Measurements from ENCODE around the gene CTNNA2. TPM values are rescaled to one million over a fixed set of nuclear protein-coding genes. Genes with fewer than 3 reads are reported as not detected.

Gene CTNNA2
- total RNA-seq, 1 experiment from 2014 or later = not detected

DNA sequence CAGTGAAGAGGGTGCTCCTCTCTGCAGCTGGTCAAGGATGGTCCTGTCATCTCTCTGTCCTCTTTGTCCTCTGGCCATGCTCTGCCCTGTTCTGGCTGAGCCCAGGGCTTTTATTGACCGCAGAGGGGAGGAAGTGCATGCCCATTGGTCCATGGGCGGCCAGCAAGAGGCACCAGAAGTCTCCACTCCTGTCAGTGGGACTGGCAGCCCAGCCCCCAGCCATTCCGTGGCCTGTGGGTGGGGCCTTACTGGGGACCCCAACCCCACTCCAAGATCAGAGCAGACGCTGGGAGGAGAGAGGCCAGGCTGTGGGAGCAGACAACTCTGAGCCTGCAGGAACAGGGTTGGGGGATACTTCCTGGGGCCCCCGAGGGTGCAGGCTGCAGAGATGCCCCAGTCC is 156.9 kb downstream of the CTNNA2 start:
- DNase-seq (ENCODE audit: low read depth) = no peak
- in situ Hi-C loops (cut with HindIII; ENCODE audit: low pct_unique_long_range_greater_than_20kb, low sequenced_read_pairs) = no loop called here

- in situ Hi-C loops (cut with HindIII; ENCODE audit: low pct_unique_long_range_greater_than_20kb, low sequenced_read_pairs) = no loop called here
Observed at GRCh38 chr2:79670198-79670597, 157.3 kb downstream of the CTNNA2 start.

DNA sequence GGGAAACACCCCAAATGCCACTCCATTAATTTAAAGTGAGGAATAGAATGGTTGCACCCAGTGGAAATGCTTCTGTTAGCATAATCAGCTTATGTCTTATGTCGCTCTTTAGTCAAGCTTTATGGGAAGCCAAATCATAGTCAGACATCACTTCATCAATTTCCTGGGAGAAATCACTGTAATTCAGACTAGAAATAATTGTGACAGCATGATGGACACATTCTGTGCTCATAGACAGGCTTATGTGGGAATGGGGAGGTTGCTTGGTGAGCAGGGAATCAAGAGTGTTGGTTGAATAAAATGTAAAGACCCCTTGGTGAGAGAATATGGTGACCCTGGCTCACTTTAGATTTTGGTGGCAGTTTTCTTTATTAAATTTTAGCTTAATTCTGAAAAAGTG is 174.0 kb downstream of the CTNNA2 start:
- no peak for DNase-seq (ENCODE audit: low read depth)
- in situ Hi-C loops (cut with HindIII; ENCODE audit: low pct_unique_long_range_greater_than_20kb, low sequenced_read_pairs) = no loop called here

More at GRCh38 chr2:79670198-79670597, 157.3 kb downstream of the CTNNA2 start:
- DNase-seq (ENCODE audit: low read depth) = no peak

- in situ Hi-C loops (cut with HindIII; ENCODE audit: low pct_unique_long_range_greater_than_20kb, low sequenced_read_pairs) = no loop called here
- DNase-seq (ENCODE audit: low read depth) = no peak
Observed at GRCh38 chr2:79695248-79695647, 182.4 kb downstream of the CTNNA2 start.

GRCh38 chr2:79697200-79697599 is 184.3 kb downstream of the CTNNA2 start:
- DNase-seq (ENCODE audit: low read depth) = no peak
- in situ Hi-C loops (cut with HindIII; ENCODE audit: low pct_unique_long_range_greater_than_20kb, low sequenced_read_pairs) = no loop called here

GRCh38 chr2:79700651-79701050 is 187.8 kb downstream of the CTNNA2 start:
- in situ Hi-C loops (cut with HindIII; ENCODE audit: low pct_unique_long_range_greater_than_20kb, low sequenced_read_pairs) = no loop called here
- DNase-seq (ENCODE audit: low read depth) = no peak

DNA sequence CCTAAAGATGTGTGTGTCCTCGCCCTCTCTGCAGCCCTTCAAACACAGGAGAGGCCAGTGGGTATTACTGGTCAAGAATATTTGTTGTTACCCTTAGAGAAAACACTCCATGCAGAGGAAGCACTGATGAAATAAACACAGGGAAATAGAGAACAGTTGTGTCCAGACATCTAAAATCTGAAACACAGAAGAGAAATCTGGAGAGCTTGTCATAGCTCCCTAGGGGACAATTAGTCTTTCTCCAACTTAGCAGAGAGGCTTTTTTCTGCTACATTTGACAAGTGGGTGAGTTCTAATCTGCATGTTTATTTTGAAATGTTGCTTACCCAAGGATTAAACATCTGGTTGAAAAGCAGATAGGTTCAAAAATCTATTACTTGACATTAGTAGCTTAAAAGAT is 190.1 kb downstream of the CTNNA2 start:
- DNase-seq (ENCODE audit: low read depth) = no peak
- in situ Hi-C loops (cut with HindIII; ENCODE audit: low pct_unique_long_range_greater_than_20kb, low sequenced_read_pairs) = no loop called here

GRCh38 chr2:79711098-79711497 is 198.2 kb downstream of the CTNNA2 start:
- DNase-seq (ENCODE audit: low read depth) = no peak
- in situ Hi-C loops (cut with HindIII; ENCODE audit: low pct_unique_long_range_greater_than_20kb, low sequenced_read_pairs) = no loop called here

DNA sequence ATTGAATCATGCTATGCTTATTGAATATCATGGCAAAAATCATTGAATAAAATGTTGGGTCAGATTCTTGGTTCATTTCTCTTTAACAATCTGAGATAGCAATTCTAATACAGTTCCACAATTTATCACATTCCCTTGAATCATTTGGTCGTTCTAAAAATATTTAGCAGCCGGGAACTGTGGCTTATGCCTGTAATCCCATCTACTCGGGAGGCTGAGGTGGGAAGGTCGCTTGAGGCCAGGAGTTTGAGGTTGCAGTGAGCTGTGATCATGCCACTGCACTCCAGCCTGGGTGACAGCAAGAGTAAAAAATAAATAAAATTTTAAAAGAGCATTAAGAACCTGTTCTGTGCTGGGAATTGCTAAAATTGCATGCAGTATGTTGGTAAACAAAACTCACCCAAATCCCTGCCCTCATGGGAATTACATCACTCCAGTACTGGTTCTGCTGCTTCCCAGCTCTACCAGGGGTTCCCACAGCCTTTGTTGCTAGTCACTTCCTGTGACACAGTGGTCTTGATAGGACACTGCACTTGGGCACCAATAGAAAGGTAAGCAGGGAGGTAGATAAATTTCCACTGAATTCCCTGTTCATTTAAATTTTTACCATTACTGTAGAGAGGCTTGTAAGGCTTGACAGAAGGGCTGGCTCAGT is 200.4 kb downstream of the CTNNA2 start:
- in situ Hi-C loops (cut with HindIII; ENCODE audit: low pct_unique_long_range_greater_than_20kb, low sequenced_read_pairs) = no loop called here
- DNase-seq (ENCODE audit: low read depth) = no peak

DNA sequence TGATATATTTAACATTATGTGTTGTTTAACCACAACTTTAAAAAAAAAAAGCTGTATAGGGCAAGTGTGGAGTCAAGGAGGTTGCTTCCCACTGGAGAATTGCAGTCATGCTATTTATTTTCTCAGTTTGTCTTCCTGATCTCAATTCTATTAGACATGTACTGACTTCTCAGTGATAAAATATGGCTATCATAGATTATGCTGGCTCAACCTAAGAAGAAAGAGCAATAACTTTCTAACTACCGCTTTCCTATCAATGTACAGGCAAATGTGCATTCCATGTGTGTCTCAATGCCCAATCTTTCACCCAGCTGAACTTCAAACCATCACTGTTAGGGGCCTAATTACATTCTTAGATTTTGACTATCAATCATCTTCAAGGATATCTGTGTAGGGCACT is 201.4 kb downstream of the CTNNA2 start:
- in situ Hi-C loops (cut with HindIII; ENCODE audit: low pct_unique_long_range_greater_than_20kb, low sequenced_read_pairs) = no loop called here
- DNase-seq (ENCODE audit: low read depth) = no peak

GRCh38 chr2:79715338-79715737 is 202.5 kb downstream of the CTNNA2 start:
- DNase-seq (ENCODE audit: low read depth) = no peak
- in situ Hi-C loops (cut with HindIII; ENCODE audit: low pct_unique_long_range_greater_than_20kb, low sequenced_read_pairs) = no loop called here

- in situ Hi-C loops (cut with HindIII; ENCODE audit: low pct_unique_long_range_greater_than_20kb, low sequenced_read_pairs) = no loop called here
- DNase-seq (ENCODE audit: low read depth) = no peak
Observed at GRCh38 chr2:79716266-79716665, 203.4 kb downstream of the CTNNA2 start.

DNA sequence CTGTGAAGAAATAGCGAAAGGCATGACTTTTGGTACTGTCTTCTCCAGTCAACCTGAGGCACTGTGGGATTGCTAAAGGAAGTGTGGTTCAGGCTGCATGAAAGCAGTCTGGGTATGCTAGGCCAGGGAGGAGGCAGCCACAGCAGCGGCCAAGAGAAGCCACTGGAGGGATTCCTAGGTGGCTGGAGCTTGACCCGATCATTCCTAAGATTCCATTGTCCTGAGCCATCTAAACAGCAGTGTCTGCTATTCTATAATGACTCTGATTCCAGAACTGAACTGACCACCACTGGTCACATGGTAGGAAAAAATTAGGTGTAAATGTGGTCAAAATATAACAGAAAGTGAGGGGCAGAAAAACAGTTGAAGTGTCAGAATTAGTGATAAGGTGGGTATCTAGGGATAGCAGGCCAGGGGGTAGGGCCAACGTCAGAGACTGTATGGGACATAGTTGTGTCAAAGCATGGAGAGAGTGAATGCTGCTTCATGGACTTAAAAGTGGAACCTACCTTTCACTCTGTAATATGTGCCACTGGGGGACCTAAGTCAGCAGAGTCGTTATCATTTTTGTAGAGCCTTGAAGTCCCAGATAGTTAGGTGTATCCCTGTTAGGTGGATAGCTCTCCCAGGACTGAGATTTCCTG is 204.6 kb downstream of the CTNNA2 start:
- in situ Hi-C loops (cut with HindIII; ENCODE audit: low pct_unique_long_range_greater_than_20kb, low sequenced_read_pairs) = no loop called here
- DNase-seq (ENCODE audit: low read depth) = peak; percentile 91

GRCh38 chr2:79721061-79721460 is 208.2 kb downstream of the CTNNA2 start:
- DNase-seq (ENCODE audit: low read depth) = no peak
- in situ Hi-C loops (cut with HindIII; ENCODE audit: low pct_unique_long_range_greater_than_20kb, low sequenced_read_pairs) = no loop called here

DNA sequence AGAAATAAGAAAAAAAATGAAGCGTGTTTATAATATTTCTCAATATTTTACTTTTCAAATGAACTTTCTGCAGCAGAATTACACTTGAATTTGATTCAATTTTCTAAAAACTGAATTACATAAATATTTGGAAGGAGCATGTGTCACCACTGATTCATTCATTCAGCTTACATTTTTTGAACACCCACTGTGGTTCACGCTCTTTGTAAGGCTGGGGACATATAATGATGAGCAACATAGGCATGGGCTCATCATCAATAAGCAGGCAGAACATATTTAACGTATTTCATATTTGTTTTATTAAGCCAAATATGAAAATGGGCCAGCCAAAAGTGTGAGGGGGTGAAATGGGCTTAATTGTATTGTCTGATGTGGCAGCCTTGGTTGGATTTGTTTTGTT is 209.1 kb downstream of the CTNNA2 start:
- in situ Hi-C loops (cut with HindIII; ENCODE audit: low pct_unique_long_range_greater_than_20kb, low sequenced_read_pairs) = no loop called here
- no peak for DNase-seq (ENCODE audit: low read depth)

GRCh38 chr2:79723830-79724229 is 211.0 kb downstream of the CTNNA2 start:
- in situ Hi-C loops (cut with HindIII; ENCODE audit: low pct_unique_long_range_greater_than_20kb, low sequenced_read_pairs) = no loop called here
- peak; percentile 63 for DNase-seq (ENCODE audit: low read depth)

- no peak for DNase-seq (ENCODE audit: low read depth)
- in situ Hi-C loops (cut with HindIII; ENCODE audit: low pct_unique_long_range_greater_than_20kb, low sequenced_read_pairs) = no loop called here
Observed at GRCh38 chr2:79729532-79729931, 216.7 kb downstream of the CTNNA2 start.

DNA sequence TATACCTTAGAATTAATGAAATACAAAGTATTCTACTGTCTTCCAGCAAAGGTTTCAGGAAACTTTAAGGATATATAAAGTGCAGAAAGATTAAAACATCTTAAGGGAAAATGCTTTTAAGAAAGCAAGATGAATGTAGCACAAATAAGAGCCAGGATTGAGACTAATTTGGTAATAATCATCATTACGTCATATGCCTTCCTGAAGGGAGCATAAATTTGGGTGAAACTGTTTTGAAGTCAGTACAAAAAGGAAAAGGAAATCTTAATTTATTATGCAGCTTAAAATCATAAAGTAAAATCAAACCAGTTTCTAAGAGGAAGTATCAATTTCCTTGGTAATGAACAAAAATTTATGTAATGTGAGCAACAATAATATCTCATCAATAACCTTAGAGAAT is 221.7 kb downstream of the CTNNA2 start:
- in situ Hi-C loops (cut with HindIII; ENCODE audit: low pct_unique_long_range_greater_than_20kb, low sequenced_read_pairs) = no loop called here
- no peak for DNase-seq (ENCODE audit: low read depth)

DNA sequence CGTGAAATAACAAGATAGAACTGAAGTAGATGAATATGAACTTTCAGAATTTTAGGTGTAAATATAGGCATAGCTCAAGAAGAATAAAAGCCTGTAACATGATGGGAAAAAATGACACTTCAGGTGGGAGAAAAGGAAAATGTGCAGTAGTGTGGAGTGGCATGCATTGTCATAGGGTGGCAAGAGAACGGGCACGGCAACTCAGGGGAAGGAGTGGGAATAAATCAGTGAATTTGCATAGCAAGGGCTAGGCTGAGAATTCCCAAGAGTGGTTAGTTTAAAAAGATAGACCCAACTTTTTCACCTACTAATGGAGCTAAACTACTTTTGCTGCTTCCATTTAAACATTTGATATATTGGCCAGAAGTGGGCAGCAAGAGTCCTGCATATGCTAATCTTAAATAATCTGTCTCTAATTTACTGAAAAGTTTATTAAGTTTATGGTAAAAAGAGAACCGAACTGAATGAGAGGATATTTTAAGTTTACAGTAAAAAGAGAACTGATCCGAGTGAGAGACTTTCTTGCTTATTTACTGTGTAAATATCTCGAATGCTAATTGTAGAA is 228.1 kb downstream of the CTNNA2 start:
- in situ Hi-C loops (cut with HindIII; ENCODE audit: low pct_unique_long_range_greater_than_20kb, low sequenced_read_pairs) = no loop called here
- DNase-seq (ENCODE audit: low read depth) = no peak

DNA sequence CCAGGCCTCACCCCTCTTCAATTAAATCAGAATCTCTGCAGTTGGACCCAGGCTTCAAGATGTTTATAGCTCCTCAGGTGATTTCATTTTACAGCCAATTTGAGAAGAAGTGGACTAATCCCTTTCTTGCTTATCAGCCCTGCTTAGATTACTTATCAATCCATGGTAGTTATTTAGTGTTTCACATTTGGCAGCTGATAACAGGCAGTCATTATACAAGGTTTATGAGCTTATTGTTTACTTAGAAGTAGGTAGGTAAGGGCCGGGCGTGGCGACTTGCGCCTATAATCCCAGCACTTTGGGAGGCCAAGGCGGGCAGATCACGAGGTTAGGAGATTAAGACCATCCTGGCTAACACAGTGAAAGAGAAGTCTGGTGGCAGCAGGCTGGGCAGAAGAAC is 237.5 kb downstream of the CTNNA2 start:
- in situ Hi-C loops (cut with HindIII; ENCODE audit: low pct_unique_long_range_greater_than_20kb, low sequenced_read_pairs) = no loop called here
- no peak for DNase-seq (ENCODE audit: low read depth)
